K562 (cell line): ENCODE data around the gene KRT39. TPM values are rescaled to one million over a fixed set of nuclear protein-coding genes. Genes with fewer than 3 reads are reported as not detected.

Experiments
- ATAC-seq: fragments of 200-7000 bp; cut with Tn5 transposase; 3 replicates; pipeline ENCODE4 v1.9.1; 2020; ENCODE audit warnings: moderate library complexity
- BruUV-seq: library from RNA; stranded (reverse); fragments of 400-500 nt; replicated peaks from 2 replicates; lab custom pipeline; 2021; lab: Mats Ljungman, UMichigan
- CTCF ChIA-PET: fragments of 300-600 bp; formaldehyde crosslinking; extraction: SDS; loops from one replicate; lab custom pipeline; 2021; ENCODE audit warnings: low intra/inter-chr PET ratio; lab: Yijun Ruan, JAX
- POLR2A ChIA-PET: fragments of 300-600, 350-650 bp; sonication (Branson Sonifier 250); formaldehyde crosslinking; extraction: SDS; loops from one replicate; lab custom pipeline; 2021; ENCODE audit warnings: antibody characterized with exemption, inconsistent platforms; lab: Yijun Ruan, JAX
- DNase-seq, 4 experiments: peaks; one replicate each; pipeline versions ENCODE4 v3.0.0 to v3.0.0-alpha.2; 2011 to 2018; ENCODE audit warnings: low spot score in 3 of 4, mixed read lengths in 3 of 4; ENCODE audit errors: extremely low read depth in 1 of 4
- FAIRE-seq: peaks from 2 replicates; lab custom pipeline; 2011; peaks lifted over from hg19 to GRCh38; lab: Jason Lieb, UNC
- H2AFZ ChIP-seq: 2 replicates; pipeline ENCODE4 v1.6.0; 2011; ENCODE audit warnings: low read depth, low read length, control low read depth, inconsistent platforms
- H3K27ac ChIP-seq: fragments of 200-600 bp; 3 replicates; pipeline ENCODE4 v1.8.0; 2011; ENCODE audit warnings: low read depth, mild to moderate bottlenecking, control low read depth, inconsistent platforms, low read length, moderate library complexity, mixed read lengths; ENCODE audit errors: extremely low read depth
- H3K27me3 ChIP-seq, 2 experiments: fragments of 300-600 bp in 1 of 2; 2 replicates in 1 of 2; 3 replicates in 1 of 2; pipeline versions ENCODE4 v1.6.0 to v1.8.0; 2011; ENCODE audit warnings: inconsistent platforms in 2 of 2, low read length in 2 of 2, mild to moderate bottlenecking in 1 of 2, mixed read lengths in 1 of 2, moderate library complexity in 1 of 2; ENCODE audit not compliant: control insufficient read depth in 2 of 2, insufficient read depth in 2 of 2
- H3K36me3 ChIP-seq: fragments of 300-600 bp; 3 replicates; pipeline ENCODE4 v1.8.0; 2011; ENCODE audit warnings: mild to moderate bottlenecking, low read length, inconsistent platforms; ENCODE audit not compliant: control insufficient read depth, insufficient read depth
- H3K4me1 ChIP-seq, 2 experiments: fragments of 200-600 bp in 1 of 2; replicated peaks in 1 of 2; 2 replicates in 1 of 2; 3 replicates in 1 of 2; pipeline versions ENCODE4 v1.5.1 to v1.8.0; 2011; ENCODE audit warnings: inconsistent platforms in 2 of 2, low read length in 2 of 2, mild to moderate bottlenecking in 1 of 2, mixed read lengths in 1 of 2, moderate library complexity in 1 of 2; ENCODE audit not compliant: control insufficient read depth in 2 of 2, insufficient read depth in 2 of 2
- H3K4me2 ChIP-seq: 2 replicates; pipeline ENCODE4 v1.6.1; 2011; ENCODE audit warnings: low read length, control low read depth, inconsistent platforms, mixed read lengths; ENCODE audit not compliant: insufficient read depth
- H3K4me3 ChIP-seq: fragments of 200-600 bp; sonication (generic), shearing (Covaris generic); 2 replicates; pipeline ENCODE4 v1.5.1; 2016; ENCODE audit warnings: control low read depth, inconsistent platforms
- H3K79me2 ChIP-seq: fragments of 200-600 bp; 3 replicates; pipeline ENCODE4 v1.8.0; 2011; ENCODE audit warnings: low read length, inconsistent platforms; ENCODE audit not compliant: control insufficient read depth, insufficient read depth
- H3K9ac ChIP-seq, 2 experiments: 2 replicates each; pipeline versions ENCODE4 v1.6.0 to v1.6.1; 2011; ENCODE audit warnings: low read depth in 2 of 2, low read length in 2 of 2, control low read depth in 1 of 2, inconsistent platforms in 1 of 2, mild to moderate bottlenecking in 1 of 2, mixed read lengths in 1 of 2; ENCODE audit not compliant: insufficient read depth in 1 of 2
- H3K9me1 ChIP-seq: one replicate; pipeline ENCODE4 v1.6.0; 2011; ENCODE audit warnings: inconsistent platforms, mild to moderate bottlenecking, low read length, moderate library complexity; ENCODE audit not compliant: control insufficient read depth, insufficient read depth
- H3K9me3 ChIP-seq: replicated peaks from 2 replicates; pipeline ENCODE4 v1.5.1; 2011; ENCODE audit warnings: low read depth, low read length, inconsistent platforms; ENCODE audit not compliant: control insufficient read depth, insufficient read depth
- H4K20me1 ChIP-seq: replicated peaks from 2 replicates; pipeline ENCODE4 v1.6.1; 2011; ENCODE audit warnings: low read length, inconsistent platforms, mixed read lengths; ENCODE audit not compliant: control insufficient read depth, insufficient read depth
- RBM25 ChIP-seq: fragments of 200-400 bp; formaldehyde crosslinking; IDR thresholded peaks from 2 replicates; pipeline ENCODE4 v1.6.1; 2018; ENCODE audit warnings: low read length, low read depth, moderate library complexity; ENCODE audit not compliant: severe bottlenecking
- ZMIZ1 ChIP-seq, 2 experiments: fragments of 150-350 bp in 1 of 2; IDR thresholded peaks; 2 replicates each; pipeline ENCODE4 v1.6.1; 2012 to 2016; ENCODE audit warnings: low read depth in 2 of 2, low read length in 2 of 2, mild to moderate bottlenecking in 1 of 2, moderate library complexity in 1 of 2
- ZNF639 ChIP-seq, 2 experiments: fragments of 200-800 bp in 1 of 2; sonication (Bioruptor generic) in 1 of 2; sonication (generic) in 1 of 2; formaldehyde crosslinking in 1 of 2; IDR thresholded peaks in 1 of 2; conservative IDR thresholded peaks in 1 of 2; 2 replicates each; pipeline versions ENCODE4 v1.5.0 to v1.6.1; 2016 to 2020; ENCODE audit warnings: missing compliant biosample characterization in 1 of 2, missing genetic modification characterization in 1 of 2, missing genetic modification reagents in 1 of 2
- WGBS: fragments of 100-300 bp; shearing (Covaris generic); methylation state at CpG from one replicate; pipeline ENCODE4 v1.1.6; 2016; ENCODE audit warnings: low coverage, mixed read lengths; ENCODE audit not compliant: insufficient coverage; ENCODE audit errors: missing lambda C conversion rate; 5-methylcytosine and 5-hydroxymethylcytosine counted together
- in situ Hi-C: fragments of 300-500 bp; cut with MboI; formaldehyde crosslinking; loops from 4 replicates; pipeline ENCODE4 v1.15.0; 2018; ENCODE audit warnings: inconsistent platforms, mixed read lengths
- intact Hi-C: fragments of 100-400 bp; cut with micrococcal nuclease; formaldehyde crosslinking; loops from 2 replicates; pipeline ENCODE4 v1.14.2; 2022
- polyA plus RNA-seq, 8 experiments: library from polyadenylated mRNA; depleted of rRNA in 4 of 8; stranded (reverse) in 5 of 8; unstranded in 3 of 8; fragments of >200 nt; fragmentation: Nextera tagmentation in 2 of 8; fragmentation: Illumina TruSeq in 1 of 8; extraction: Ambion mirVana in 2 of 8; extraction: Trizol in 1 of 8; gene quantifications; 2 replicates each; pipeline versions ENCODE4 v1.2.1 to v1.2.3, GENCODE V29; 2011 to 2014; ENCODE audit warnings: inconsistent platforms in 1 of 8, missing spikeins in 1 of 8
- total RNA-seq, 7 experiments: library from RNA; depleted of rRNA in 6 of 7; stranded (reverse); fragments of >200 nt in 6 of 7; fragmentation: Illumina TruSeq in 2 of 7; extraction: Trizol in 2 of 7; gene quantifications; 2 replicates each; pipeline versions ENCODE4 v1.2.1 to v1.2.3, GENCODE V29; 2011 to 2021; ENCODE audit warnings: low replicate concordance in 1 of 7

KRT39 gene
- total and polyA plus RNA-seq, 9 of the 15 experiments (the other 6 are each of a cell fraction or from before 2014, with no cell fraction given): not detected

GRCh38 chr17:40984226-40984625 lies 17.5 kb upstream of the KRT39 start, which contains the start of gene KRT40 (continued):
- TF ChIP-seq ZMIZ1 (IDR thresholded peaks at IDR 0.05; ENCODE audit: low read depth in 2 of 2, low read length in 2 of 2): no peak

DNA sequence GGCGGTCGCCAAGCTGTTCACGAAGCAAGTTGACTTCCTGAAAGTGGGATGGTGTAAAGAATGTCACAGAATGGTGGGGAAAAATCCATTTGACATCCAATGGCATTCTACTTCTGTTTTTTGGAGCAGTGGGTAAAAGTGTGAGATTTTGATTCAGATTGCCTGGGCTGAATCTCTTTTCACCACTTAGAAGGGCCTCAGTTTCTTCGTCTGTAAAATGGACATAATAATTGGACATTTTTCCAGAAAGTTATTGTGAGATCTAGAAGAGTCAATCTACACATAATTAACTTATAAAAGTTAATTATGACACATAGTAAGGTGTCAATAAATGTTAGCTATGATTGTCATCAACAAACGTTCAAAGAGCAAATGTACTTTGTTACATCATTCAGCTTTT lies 14.4 kb upstream of the KRT39 start:
- intact Hi-C loops (no loop called here), in situ Hi-C loops (no loop called here)
- TF ChIP-seq ZNF639 (CRISPR knock-in tag; conservative IDR thresholded peaks at IDR 0.05 in 1 of 2, IDR thresholded peaks at IDR 0.05 in 1 of 2) (no peak), RBM25 (peak; percentile 70)
- no TSS peak for BruUV-seq
- Histone ChIP-seq H3K27ac (no peak overlapping the region), H3K9ac (no peak overlapping the region), H3K27me3 (peaks cover 3 to 32% of the 10 kb centered on the region in 2 experiments; a peak in 4 of 5 replicates), H3K79me2 (no peaks in the 10 kb centered on the region), H3K4me3 (no peak overlapping the region), H3K9me1 (peaks cover 4% of the 10 kb centered on the region), H3K9me3 (no peaks in the 10 kb centered on the region), H3K4me1 (no peaks in the 10 kb centered on the region; a peak in 1 of 5 replicates), H2AFZ (no peak overlapping the region), H3K4me2 (no peak overlapping the region), H4K20me1 (no peaks in the 10 kb centered on the region; the same call in 1 of the 2 replicates), H3K36me3 (no peaks in the 10 kb centered on the region)
- FAIRE-seq: no peak
- WGBS: 0% methylated on average over 5 of the region's 5 CpGs
- ATAC-seq: no peak
- ChIA-PET POLR2A (interaction anchor here (0.7 to 2.2 kb wide), 3 partner anchors 15 to 572 kb away, joined by 3 to 8 read pairs (median 4); no protein-coding TSS in a partner anchor), CTCF (no interaction called here)
- no peak for DNase-seq
